ENCODE results near the gene ZNF423. TPM values are rescaled to one million over a fixed set of nuclear protein-coding genes. Genes with fewer than 3 reads are reported as not detected.

The ZNF423 gene
- total and polyA plus RNA-seq, 9 of the 15 experiments (the other 6 are each of a cell fraction or from before 2014, with no cell fraction given), result not detected

GRCh38 chr16:49542946-49543630, 312.8 kb downstream of the ZNF423 start:
- FAIRE-seq, result no peak
- WGBS (ENCODE audit: insufficient coverage, low coverage, missing lambda C conversion rate), result 3% methylated on average over 10 of the region's 13 CpGs
- in situ Hi-C loops (cut with MboI), result no loop called here

More at GRCh38 chr16:49542946-49543630, 312.8 kb downstream of the ZNF423 start:
- Histone ChIP-seq H3K4me2 (ENCODE audit: insufficient read depth, low read length) (no peak overlapping the region), H3K4me3 (no peak overlapping the region), H2AFZ (ENCODE audit: low read depth, low read length) (no peak overlapping the region), H3K9me3 (replicated peaks; ENCODE audit: control insufficient read depth, insufficient read depth, low read depth, low read length) (no peaks in the 10 kb centered on the region), H3K9me1 (ENCODE audit: control insufficient read depth, insufficient read depth, low read length) (no peaks in the 10 kb centered on the region), H3K79me2 (ENCODE audit: control insufficient read depth, insufficient read depth, low read length) (no peaks in the 10 kb centered on the region), H3K36me3 (ENCODE audit: control insufficient read depth, insufficient read depth, low read length) (no peaks in the 10 kb centered on the region), H3K27ac (ENCODE audit: extremely low read depth, low read depth, low read length) (no peak overlapping the region), H3K27me3 (ENCODE audit: control insufficient read depth in 2 of 2, insufficient read depth in 2 of 2, low read length in 2 of 2) (peaks cover 2 to 41% of the 10 kb centered on the region in 2 experiments; a peak in 3 of 5 replicates), H4K20me1 (replicated peaks; ENCODE audit: control insufficient read depth, insufficient read depth, low read length) (no peaks in the 10 kb centered on the region), H3K9ac (ENCODE audit: insufficient read depth in 1 of 2, low read depth in 2 of 2, low read length in 2 of 2) (no peak overlapping the region), H3K4me1 (replicated peaks in 1 of 2; ENCODE audit: control insufficient read depth in 2 of 2, insufficient read depth in 2 of 2, low read length in 2 of 2) (no peaks in the 10 kb centered on the region; a peak in 1 of 5 replicates)
- no peak for ATAC-seq
- no TSS peak for BruUV-seq (replicated peaks)
- TF ChIP-seq ZNF274 (IDR thresholded peaks at IDR 0.05; ENCODE audit: borderline replicate concordance, low read depth, low read length) (no peak), POLR2A (conservative IDR thresholded peaks at IDR 0.05) (no peak), BCOR (IDR thresholded peaks at IDR 0.05) (no peak), MTA1 (IDR thresholded peaks at IDR 0.05; ENCODE audit: borderline replicate concordance) (no peak), SPI1 (IDR thresholded peaks at IDR 0.05; ENCODE audit: borderline replicate concordance, low read depth, low read length) (no peak), POLR2H (tag; IDR thresholded peaks at IDR 0.05; ENCODE audit: low read depth) (no peak), ZKSCAN3 (CRISPR knock-in tag; IDR thresholded peaks at IDR 0.05) (no peak), FUS (optimal IDR thresholded peaks at IDR 0.05; ENCODE audit: low read depth, low read length) (no peak), ZNF57 (CRISPR knock-in tag; IDR thresholded peaks at IDR 0.05) (no peak), PHF21A (IDR thresholded peaks at IDR 0.05; ENCODE audit: borderline replicate concordance, low read depth) (no peak), KLF6 (CRISPR knock-in tag; IDR thresholded peaks at IDR 0.05; ENCODE audit: borderline replicate concordance) (no peak), ZNF695 (CRISPR knock-in tag; IDR thresholded peaks at IDR 0.05) (no peak), TCF7 (IDR thresholded peaks at IDR 0.05; ENCODE audit: borderline replicate concordance) (no peak), FOXO4 (CRISPR knock-in tag; IDR thresholded peaks at IDR 0.05) (no peak), POLR2G (IDR thresholded peaks at IDR 0.05; ENCODE audit: low read depth, low read length) (no peak)
- TF ChIP-seq, protein P1, sequence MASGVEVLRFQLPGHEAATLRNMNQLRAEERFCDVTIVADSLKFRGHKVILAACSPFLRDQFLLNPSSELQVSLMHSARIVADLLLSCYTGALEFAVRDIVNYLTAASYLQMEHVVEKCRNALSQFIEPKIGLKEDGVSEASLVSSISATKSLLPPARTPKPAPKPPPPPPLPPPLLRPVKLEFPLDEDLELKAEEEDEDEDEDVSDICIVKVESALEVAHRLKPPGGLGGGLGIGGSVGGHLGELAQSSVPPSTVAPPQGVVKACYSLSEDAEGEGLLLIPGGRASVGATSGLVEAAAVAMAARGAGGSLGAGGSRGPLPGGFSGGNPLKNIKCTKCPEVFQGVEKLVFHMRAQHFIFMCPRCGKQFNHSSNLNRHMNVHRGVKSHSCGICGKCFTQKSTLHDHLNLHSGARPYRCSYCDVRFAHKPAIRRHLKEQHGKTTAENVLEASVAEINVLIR (CRISPR knock-in tag; IDR thresholded peaks at IDR 0.05), result no peak
- DNase-seq (ENCODE audit: extremely low read depth in 1 of 4, low spot score in 3 of 4), result no peak
- ChIA-PET POLR2A (interaction anchor here (0.7 kb wide), 1 partner anchor 13 kb away, joined by 3 read pairs; no protein-coding TSS in a partner anchor), CTCF (ENCODE audit: low intra/inter-chr PET ratio) (no interaction called here)
- intact Hi-C loops (cut with micrococcal nuclease), result no loop called here
